Breast epithelium (tissue), 3 donors: ENCODE data around the gene RASA3.

Source experiments
- CTCF ChIP-seq, 3 donors: fragments of 450-650 bp; IDR thresholded peaks; one replicate each; pipeline ENCODE4 v1.5.1; 2016 to 2017; ENCODE audit warnings: antibody characterized with exemption in 3 of 3, mild to moderate bottlenecking in 3 of 3, moderate library complexity in 3 of 3
- POLR2A ChIP-seq: fragments of 450-650 bp; IDR thresholded peaks from one replicate; pipeline ENCODE4 v1.6.1; 2016; ENCODE audit warnings: antibody characterized with exemption, mild to moderate bottlenecking, moderate library complexity
- POLR2AphosphoS5 ChIP-seq, 3 donors: sonication (generic); formaldehyde crosslinking; IDR thresholded peaks; one replicate each; pipeline ENCODE4 v1.6.1; 2017; ENCODE audit warnings: antibody characterized with exemption in 3 of 3

GRCh38 chr13:114005206-114005724 is 127.2 kb downstream of the RASA3 start:
- TF ChIP-seq POLR2A: no peak
- TF ChIP-seq CTCF (IDR thresholded peaks at IDR 0.05): no peak
- TF ChIP-seq POLR2AphosphoS5 (IDR thresholded peaks at IDR 0.05): no peak
